NCI-H1092 treated with DMSO at 0.1 percent for 48 hours (cell line): Measurements from ENCODE around the gene SEC14L6.
"Not testable (repeated sequence)": the region's sequence is repeated elsewhere in the genome, so short reads cannot be mapped to it uniquely, and the experiment has no call there.

Experiments
- DNase-seq: peaks from one replicate; lab custom pipeline; 2025; lab: John Stamatoyannopoulos, UW

The SEC14L6 gene

DNA sequence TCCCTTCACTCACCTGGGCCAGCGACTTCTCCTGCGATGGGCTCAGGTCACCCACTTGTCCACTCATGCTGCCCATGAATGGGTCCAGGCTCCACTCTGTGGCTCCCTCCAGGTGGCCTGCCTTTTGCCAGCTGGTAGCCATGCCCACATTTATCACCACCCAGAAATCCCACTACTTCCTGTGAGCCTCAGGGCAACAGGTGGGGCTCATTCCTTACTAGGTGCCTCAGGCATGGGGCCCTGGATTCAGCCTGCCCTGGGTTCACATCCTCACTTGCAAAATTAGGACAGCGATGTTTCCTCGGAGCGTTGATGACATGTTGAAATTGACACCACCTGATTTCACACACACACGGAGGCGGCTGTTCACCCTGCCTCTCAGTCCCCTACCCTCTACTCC, at the start of gene SEC14L6:
Gene SEC14L6 (minus strand): TSS at position 126 of the 400 bp plus-strand sequence. CDS start 59 bp downstream, at position 67.
- DNase-seq, result no peak

DNA sequence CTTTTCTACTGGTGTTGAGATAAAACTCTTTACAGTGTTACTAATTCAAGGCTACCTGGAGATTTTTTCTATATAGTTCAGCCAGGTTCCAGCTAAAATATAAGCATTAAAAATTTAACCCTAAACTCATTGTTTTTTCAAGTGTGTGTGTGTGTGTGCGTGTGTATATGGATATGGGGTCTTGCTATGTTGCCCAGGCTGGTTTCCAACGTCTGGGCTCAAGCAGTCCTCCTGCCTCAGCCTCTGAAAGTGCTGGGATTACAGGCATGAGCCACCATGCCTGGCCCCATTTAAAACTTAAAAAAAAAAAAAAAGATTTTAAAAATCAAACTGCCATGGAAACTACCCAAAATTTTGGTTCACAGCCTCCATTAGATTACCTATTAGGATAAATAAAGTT, 49.7 kb upstream of the SEC14L6 start:
- DNase-seq, result no peak

DNA sequence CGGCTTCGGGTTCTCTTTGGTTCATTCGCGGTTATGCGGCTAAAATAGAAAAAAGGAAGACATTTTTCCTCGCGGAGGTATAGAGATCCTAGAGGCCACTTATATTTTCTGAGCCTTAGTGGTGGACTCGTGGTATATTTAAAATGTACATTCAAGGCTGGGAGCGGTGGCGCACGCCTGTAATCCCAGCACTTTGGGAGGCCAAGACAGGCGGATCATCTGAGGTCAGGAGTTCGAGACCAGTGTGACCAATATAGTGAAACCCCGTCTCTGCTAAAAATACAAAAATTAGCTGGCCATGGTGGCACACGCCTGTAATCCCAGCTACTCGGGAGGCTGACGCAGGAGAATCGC, 45.8 kb upstream of the SEC14L6 start:
- DNase-seq, result not testable (repeated sequence)

DNA sequence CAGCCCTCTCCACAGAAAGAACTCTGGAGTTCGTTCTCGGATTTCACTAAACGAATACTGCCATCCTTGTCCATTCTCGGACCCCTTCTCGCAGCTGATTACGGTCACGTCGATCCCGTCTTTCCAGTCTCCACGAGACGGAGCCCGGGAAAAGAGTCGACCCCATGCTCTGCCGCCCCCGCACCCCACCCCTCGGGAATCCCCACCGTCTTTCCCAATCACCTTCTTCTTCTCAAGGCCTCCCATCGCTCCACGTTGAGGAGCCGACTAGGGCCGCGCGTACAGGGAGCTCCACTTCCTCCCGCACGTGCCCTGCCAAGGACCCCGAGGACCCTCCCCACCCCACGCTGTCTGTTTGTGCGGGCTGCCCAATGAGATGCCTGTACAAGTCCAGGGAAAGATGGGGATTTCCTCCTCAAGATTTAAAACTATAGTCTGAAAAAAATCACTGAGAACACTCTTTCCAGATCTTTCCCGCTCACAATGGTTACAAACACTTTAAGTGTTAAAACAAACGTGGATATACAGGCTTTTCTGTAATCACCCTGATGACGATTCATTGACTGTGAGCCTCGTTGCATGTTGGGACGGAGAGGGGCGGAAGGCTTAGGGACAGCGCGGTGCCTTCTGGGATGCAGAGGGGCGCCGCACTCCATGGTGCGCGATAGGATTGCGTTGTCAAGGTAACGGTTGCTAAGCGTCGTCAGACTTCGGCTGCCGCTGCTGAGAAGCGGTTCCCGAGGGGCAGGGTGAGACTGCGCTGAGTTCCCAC, 45.2 kb upstream of the SEC14L6 start, which contains the start of gene PES1:
Gene PES1 (minus strand): TSS at position 323 of the 772 bp plus-strand sequence. CDS start 77 bp downstream, at position 246.
- DNase-seq, result peak; percentile 99

DNA sequence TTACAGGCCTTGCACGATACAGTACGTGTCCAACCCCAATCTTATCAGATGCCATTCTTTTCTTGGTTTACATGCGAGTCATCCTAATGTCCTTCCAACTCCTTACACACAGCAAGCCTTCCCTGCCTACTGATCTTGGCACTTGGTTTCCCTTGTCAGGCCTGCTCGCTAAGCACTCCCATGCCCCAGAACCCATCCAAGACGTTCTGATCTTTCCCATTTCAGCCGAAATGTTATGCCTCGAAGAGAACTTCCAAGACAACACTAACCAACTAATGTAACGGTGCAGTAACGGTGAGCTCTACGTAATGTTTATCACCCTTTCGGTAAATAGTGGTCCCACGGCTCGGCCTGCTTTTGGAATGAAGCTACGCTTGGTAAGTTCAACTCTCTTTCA, 44.6 kb upstream of the SEC14L6 start:
- no peak for DNase-seq

DNA sequence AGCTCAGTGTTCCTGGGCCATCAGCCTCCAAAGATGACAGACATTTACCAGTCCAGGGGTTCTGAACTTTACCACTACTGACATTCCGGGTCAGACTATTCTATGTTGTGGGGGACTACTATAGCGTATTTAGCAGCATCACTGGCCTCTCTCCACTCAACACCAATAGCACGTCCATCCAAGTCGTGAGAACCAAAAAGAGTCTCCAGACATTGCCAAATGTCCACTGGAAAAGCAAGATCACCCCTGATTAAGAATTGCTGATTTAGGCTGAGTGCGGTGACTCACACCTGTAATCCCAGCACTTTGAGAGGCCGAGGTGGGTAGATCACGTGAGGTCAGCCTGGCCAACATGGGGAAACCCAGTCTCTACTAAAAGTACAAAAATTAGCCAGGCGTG, 39.9 kb upstream of the SEC14L6 start:
- DNase-seq, result no peak

DNA sequence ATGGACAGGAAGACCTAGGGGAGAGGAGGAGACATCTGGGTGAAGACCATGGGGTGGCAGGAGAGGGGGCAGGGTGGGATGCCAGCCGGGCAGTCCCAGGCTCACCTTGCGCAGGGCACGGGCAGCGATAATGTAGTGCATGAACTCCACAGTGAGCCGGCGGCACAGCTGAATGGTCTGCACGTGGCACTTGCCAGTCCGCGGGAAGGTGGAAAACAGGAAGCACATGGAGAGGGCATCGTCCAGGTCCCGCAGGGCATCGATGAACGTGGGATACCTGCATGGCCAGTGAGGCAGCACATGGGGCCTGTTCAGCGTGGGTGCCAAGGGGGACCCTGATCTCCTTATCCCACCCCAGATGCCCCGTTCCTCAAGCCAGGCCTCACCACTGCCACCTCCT, 37.9 kb upstream of the SEC14L6 start:
- no peak for DNase-seq

DNA sequence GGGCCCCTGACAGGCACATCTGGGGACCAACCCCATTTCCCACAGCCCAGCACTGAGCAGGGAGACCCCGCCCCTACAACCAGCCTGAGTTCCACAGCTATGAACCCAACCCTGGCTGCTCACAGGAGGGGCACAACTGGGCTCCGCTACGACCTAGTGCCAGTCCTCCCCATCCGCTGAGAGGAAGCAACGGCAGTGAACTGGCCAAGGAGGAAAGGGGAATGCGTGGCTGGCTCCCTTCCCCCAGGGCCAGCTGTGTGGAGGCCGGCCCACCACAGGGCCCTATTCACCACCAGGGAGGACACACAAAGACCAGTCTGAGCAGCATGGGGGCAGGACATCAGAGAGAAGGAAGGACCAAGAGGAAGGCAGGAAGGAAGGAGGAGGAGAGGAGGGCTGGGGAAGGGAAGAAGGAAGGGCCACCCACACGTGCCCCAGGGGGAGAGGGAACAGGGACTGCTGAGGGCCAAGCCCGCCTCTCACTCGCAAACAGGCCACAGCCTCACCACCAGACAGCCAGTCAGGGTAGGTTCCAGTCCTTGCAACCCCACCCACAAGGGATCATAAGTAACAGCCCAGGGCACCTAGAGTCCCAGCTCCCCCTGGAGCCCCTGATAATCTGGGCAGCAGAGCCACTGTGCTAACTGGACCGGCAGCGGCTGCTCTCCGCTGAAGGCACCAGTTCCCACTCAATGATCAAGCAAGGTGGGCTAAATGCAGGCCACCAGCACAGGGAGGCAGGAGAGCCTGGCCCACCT, 36.4 kb upstream of the SEC14L6 start:
- no peak for DNase-seq

DNA sequence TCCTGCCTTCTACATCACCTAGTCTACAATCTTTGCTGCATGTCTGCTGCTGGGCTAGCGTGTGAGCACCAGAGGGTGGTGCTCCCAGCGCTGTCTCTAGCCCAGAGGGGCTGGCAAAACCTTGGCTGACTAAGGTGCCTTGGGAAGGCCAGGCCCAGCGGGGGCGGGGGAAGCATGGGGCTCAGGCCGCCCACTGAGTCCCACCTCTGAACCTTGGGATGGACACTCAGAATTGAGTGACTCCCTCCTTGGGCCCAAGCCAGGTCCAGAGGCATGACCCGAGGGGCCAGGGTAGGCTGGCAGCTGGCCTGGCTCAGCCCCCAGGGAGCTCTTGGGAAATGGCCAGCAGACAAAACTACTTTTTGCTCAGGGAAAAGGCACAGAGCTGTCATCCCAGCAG, 35.5 kb upstream of the SEC14L6 start:
- no peak for DNase-seq

DNA sequence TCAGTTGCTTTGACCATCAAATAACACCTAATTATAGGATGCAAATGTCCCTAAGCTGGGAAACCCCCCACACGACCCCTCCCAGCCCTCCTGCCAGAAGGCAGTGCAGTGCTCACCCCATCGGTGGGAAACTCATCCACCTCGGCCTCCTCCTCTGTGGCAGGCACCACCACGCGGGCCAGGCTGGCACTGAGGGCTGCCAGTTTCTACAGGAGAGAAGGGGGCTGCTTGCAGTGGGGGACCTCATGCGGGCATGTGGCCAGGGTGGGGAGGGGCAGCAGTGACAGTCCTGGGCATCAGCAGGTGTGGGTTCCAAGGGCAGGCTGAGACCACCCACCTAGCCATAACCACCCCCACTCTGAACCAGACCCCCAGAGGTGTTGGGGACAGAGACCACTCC, 34.4 kb upstream of the SEC14L6 start:
- no peak for DNase-seq

DNA sequence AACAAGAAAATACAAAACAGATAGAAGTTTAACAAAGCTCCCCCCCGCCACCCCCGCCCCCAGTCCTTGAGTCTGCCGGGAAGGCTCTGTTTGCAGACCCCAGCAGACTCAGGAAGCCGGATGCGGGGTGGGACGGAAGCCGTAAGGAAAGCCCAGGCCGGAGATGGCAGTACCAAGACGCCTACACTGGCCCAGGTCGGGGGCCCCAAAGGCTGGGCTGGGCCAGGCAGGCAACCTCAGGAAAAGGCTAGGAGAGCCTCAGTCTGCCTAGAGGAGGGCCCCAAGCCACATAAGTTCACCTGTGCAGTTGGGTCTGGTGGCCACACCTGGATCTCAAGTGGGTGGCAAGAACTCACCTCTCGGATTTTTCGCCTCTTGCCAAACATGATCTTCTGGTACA, 31.9 kb upstream of the SEC14L6 start:
- no peak for DNase-seq

DNA sequence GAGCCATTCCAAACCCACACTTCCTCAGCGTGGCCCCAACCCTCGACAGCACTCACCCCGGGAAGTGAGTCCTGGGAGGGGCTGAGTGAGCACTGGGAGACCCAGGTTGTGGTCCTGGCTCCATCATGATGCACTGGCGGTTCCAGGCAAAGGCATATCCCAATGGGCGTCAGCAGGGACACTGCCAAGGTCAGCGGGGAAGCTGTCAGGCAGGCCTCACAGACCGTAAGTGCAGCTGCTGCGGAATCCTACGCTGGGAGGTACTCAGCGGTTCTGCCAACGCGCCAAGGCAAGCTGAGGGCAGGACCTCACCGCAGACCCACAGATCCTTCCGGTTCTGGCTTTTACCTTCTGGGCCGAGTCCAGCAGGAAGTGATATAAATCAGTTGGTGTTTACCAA, 29.3 kb upstream of the SEC14L6 start:
- no peak for DNase-seq

DNA sequence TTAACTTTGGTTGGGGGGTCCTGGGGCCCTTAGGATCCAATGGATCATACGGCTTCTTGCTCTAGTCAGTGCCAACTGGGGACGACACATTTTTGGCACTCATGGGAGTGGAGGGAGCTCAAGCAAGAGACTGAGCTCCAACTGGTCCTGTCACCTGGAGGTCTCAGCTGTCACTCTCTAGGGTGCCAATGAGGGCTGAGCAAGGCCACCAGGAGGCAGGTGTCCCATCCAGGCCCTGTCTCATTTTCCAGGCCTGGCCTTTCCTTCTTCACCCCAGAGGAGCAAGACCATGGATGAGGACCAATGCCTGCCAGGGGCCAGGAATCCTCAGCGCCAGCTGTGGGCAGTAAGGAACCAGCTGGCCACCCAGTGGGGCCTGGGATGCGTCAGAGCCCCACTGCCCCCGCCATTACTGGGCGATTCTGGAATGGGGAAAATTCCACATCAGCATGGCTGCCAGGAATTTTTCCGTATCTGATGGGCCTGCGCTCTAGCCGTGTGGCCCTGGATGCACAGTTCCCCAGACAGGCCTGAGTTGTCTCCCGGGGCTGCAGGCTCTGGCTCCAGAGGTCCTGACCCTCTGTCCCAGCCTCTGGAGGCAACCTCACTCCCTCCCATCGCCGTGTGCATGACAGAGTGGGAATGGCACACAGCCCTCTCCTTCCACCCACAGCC, 28.6 kb upstream of the SEC14L6 start:
- DNase-seq, result no peak

DNA sequence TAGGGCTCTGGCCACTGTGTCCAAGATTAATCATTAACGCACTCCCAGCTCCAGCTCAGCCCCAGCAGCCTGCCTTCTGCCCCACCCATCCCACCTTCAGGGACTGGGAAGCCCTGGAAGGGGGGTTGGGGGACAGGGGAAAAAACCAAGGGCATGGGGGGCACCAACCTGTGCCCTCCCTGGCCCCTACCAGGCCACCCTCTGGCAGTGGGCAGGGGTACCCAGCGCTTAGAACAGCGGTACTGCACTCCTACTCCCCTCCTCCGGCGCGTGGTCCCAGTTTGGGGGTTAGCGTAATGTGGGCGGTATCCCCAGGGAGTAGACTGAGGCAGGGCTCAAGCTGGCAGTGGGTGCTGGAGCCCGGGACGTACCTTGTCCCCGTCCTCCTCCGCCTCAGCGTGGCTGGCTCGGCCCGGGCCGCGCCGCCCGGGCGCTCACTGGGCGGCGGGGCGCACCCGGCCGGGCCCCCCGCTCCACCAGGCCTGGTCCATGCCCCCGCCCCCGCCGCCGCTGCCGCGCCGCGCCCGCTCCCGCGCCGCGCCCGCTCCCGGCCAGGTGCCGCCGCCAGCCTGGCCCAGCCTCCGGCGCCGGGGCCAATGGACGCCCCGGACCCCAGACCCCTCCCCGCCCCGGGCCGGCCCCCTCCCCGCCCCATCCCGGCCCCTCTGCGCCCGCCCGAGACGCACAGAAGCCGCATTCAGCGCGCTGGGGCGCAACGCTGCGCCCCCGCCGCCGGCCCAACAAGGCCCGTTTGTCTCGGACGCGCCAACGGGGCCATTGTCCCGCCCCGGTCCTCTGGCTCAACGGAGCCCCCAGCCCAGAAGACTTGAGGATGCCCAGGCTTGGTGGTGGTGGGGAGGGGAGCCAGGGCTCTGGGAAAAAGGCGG, 27.8 kb upstream of the SEC14L6 start, which contains the start of gene GAL3ST1:
Gene GAL3ST1 (minus strand): TSS at position 571 of the 887 bp plus-strand sequence. CDS start 17,273 bp downstream, outside the sequence.
- no peak for DNase-seq

DNA sequence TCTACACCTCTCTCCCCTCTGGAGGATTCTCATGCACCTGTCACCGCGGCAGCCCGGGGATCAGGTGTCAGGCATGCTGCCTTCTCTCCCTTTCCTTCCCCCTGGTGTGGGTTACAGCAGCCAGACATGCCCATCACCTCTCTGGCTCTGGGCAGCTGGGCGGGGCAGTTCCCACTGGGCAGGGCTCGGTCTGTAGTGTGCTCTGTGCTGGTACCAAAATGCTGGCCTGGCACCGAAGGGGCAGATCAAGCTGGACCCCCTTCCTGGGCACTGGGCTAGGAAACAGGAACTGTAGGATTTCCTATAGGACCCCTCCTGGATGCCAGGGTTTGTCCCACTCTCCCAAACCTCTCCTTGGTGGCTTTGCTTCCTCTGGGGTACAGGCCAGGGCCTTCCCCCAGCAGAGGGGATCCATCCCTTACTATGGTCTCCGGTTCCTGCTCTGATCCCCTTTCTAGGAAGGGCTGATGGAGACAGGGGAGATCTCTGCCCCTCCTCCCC, 27.1 kb upstream of the SEC14L6 start:
- no peak for DNase-seq

DNA sequence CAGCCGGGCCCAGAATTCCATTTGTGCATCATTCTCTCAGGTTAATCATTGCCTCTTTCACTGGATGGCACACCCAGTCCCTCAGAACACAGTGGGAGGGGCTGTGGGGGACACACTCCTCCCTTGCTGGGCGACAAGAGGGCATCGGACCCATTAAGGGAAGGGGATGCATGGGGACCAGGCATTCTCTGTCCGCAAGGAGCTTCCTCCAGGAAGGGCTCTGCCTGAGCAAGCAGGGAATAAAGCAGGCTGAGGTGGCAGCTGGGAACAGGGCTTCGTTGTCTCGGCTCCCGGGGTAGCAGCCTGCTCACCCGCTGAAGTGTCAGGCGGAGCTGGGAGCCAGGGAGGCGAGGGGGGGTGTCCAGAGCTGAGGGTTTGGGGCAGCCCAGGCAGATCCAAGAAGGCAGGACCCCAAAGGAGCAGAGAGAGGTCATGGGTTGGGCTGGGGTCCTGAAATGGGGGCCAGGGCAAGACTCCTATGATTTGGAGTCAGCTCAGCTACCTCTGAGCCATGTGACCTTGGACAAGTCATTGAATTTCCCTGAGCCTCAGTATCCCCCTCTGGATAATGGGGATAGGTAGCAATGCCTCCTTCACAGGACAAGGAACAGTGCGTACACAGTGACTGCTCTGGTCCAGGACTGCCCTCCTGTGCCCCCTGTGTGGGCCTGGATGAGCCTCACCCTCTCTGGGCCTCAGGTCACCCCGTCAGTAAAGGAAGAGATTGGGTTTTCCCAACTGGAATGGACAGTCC, 26.5 kb upstream of the SEC14L6 start:
- no peak for DNase-seq

DNA sequence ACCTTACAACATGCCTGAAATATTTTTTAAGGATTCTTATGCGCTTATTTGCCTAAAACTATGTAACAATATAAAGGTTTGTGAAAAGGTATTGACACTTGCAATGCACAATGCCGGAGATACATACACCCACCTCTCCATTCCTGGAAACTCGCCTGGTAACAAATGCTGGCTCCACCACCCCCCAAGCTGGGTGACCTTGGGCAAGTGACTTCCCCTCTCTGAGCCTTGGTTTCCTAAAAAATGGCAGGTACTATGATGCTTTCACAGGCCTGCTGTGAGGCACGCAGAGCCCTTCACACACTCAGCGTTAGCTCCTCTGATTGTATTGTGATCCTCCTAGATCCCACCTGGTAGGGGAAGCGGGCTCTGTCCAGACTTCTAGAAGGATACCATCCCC, 25.7 kb upstream of the SEC14L6 start:
- DNase-seq, result no peak

DNA sequence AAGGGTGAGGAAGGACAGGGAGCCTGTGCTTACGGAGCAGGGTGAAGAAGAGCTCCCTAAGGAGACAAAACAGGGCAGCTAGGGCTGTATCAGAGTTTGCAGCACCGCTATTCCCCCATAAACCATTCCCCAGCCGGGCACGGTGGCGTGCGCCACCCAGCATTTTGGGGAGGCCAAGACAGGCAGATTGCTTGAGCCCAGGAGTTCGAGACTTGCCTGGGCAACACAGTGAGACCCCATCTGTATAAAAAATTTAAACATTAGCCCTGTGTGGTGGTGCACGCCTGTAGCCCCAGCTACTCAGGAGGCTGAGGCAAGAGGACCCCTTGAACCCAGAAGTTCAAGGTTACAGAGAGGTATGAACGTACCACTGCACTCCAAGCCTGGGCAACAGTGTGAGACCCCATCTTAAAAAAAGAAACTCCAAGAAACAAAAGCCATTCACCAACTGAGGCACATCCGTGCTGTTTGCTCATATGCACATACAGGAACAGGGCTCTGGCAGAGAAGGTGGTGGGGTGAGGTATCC, 23.2 kb upstream of the SEC14L6 start:
- DNase-seq, result no peak

DNA sequence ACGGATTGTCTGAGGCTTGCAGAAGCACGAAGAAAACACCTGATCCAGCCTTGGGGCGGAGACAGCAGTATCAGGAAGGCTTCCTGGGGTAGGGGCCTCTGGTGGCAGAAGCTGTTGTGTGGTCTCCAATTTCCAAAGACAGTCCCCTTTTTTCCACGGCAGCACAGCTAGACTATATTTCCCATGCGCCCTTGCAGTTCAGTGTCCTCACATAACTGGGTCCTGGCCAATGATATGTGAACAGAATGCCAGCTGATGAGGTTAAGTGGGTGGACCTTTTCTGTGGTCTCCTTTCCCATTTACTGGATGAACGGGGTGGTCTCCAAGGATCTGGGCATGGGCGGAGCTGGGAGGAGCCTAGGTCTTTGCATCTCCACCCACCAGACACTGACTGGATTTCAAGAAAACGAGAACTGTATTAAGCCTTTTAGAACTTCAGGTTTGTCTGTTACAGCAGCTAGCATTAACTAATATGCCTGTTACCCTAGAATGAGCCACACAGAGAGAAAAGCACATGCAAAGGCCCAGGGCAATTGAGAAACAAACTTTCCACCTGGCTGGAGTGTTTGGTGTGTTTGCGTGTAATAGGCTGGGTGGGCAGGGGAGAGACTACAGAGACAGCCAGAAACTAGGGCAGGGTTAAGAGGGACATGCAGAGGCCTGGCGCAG, 21.7 kb upstream of the SEC14L6 start:
- DNase-seq, result no peak

DNA sequence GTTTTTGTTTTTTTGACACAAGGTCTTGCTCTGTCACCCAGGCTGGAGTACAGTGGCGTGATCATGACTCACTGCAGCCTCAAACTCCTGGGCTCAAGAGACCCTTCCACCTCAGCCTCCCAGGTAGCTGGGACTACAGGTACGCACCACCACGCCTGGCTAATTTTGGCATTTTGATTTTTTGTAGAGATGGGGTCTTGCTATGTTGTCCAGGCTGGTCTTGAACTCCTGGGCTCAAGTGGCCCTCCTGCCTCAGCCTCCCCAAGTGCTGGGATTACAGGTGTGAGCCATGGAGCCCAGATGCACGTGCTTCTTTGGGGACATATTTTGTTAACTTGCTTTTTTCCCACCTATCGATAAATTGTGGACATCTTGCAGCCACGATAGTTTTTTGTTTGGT, 20.7 kb upstream of the SEC14L6 start:
- not testable (repeated sequence) for DNase-seq
